Osteoblast (primary cell): ENCODE data around the gene LGI2. TPM values are rescaled to one million over a fixed set of nuclear protein-coding genes. Genes with fewer than 3 reads are reported as not detected.

Experiments used
- DNase-seq: peaks from one replicate; pipeline ENCODE4 v3.0.0; 2011; ENCODE audit warnings: low spot score, mixed read lengths; ENCODE audit not compliant: insufficient read length; ENCODE audit errors: missing footprints
- H2AFZ ChIP-seq: 2 replicates; pipeline ENCODE4 v1.6.0; 2011; ENCODE audit warnings: mild to moderate bottlenecking, low read length
- H3K27ac ChIP-seq: 2 replicates; pipeline ENCODE4 v1.5.1; 2011; ENCODE audit warnings: mild to moderate bottlenecking, low read depth, low read length, moderate library complexity
- H3K27me3 ChIP-seq: 2 replicates; pipeline ENCODE4 v1.6.0; 2012; ENCODE audit warnings: mild to moderate bottlenecking, control low read depth, inconsistent platforms, low read length, moderate library complexity; ENCODE audit not compliant: insufficient read depth
- H3K36me3 ChIP-seq: 2 replicates; pipeline ENCODE4 v1.5.1; 2011; ENCODE audit warnings: mild to moderate bottlenecking, low read length, control low read depth, moderate library complexity; ENCODE audit not compliant: insufficient read depth
- H3K4me1 ChIP-seq: 2 replicates; pipeline ENCODE4 v1.5.1; 2011; ENCODE audit warnings: mild to moderate bottlenecking, low read length, control low read depth, moderate library complexity; ENCODE audit not compliant: insufficient read depth
- H3K4me2 ChIP-seq: 2 replicates; pipeline ENCODE4 v1.6.0; 2011; ENCODE audit warnings: mild to moderate bottlenecking, low read length; ENCODE audit not compliant: insufficient read depth
- H3K4me3 ChIP-seq: fragments of 200-600 bp; sonication (generic); 3 replicates; pipeline ENCODE4 v1.5.1; 2012; ENCODE audit warnings: mild to moderate bottlenecking, low read length, inconsistent platforms; ENCODE audit not compliant: insufficient read depth
- H3K79me2 ChIP-seq: 2 replicates; pipeline ENCODE4 v1.6.0; 2012; ENCODE audit warnings: mild to moderate bottlenecking, low read length, control low read depth, inconsistent platforms; ENCODE audit not compliant: insufficient read depth
- H3K9me3 ChIP-seq: 2 replicates; pipeline ENCODE4 v1.5.1; 2011; ENCODE audit warnings: low read depth, low read length, control low read depth
- H4K20me1 ChIP-seq: 2 replicates; pipeline ENCODE4 v1.6.0; 2012; ENCODE audit warnings: mild to moderate bottlenecking, low read length, control low read depth; ENCODE audit not compliant: insufficient read depth
- CTCF ChIP-seq: IDR thresholded peaks from 2 replicates; pipeline ENCODE4 v1.5.1; 2011; ENCODE audit warnings: mild to moderate bottlenecking, low read depth, low read length, moderate library complexity; ENCODE audit errors: extremely low read depth
- total RNA-seq: library from RNA; depleted of rRNA; stranded (reverse); fragments of >200 nt; gene quantifications from 2 replicates; pipeline ENCODE4 v1.2.3, GENCODE V29; 2012

LGI2 gene
- total RNA-seq, 1 donor, result under 0.01 TPM

GRCh38 chr4:25000639-25001038 lies 30.1 kb downstream of the LGI2 start:
- H3K4me2 ChIP-seq, result no peak overlapping the region

GRCh38 chr4:24999392-25000089 lies 31.2 kb downstream of the LGI2 start:
- H2AFZ ChIP-seq, result peak overlapping the region; percentile 8
- no peak for DNase-seq
- TF ChIP-seq CTCF, result no peak
- H3K4me1 ChIP-seq, result no peaks in the 10 kb centered on the region
- no peak overlapping the region for H3K27ac ChIP-seq
- H3K36me3 ChIP-seq, result no peaks in the 10 kb centered on the region
- H3K27me3 ChIP-seq, result peaks cover 18% of the 10 kb centered on the region
- no peak overlapping the region for H3K4me2 ChIP-seq
- H3K79me2 ChIP-seq, result no peaks in the 10 kb centered on the region
- no peak overlapping the region for H3K4me3 ChIP-seq
- H3K9me3 ChIP-seq, result no peaks in the 10 kb centered on the region
- no peaks in the 10 kb centered on the region for H4K20me1 ChIP-seq

More at GRCh38 chr4:25000639-25001038, 30.1 kb downstream of the LGI2 start:
- Histone ChIP-seq H2AFZ (no peak overlapping the region), H3K36me3 (no peaks in the 10 kb centered on the region), H4K20me1 (no peaks in the 10 kb centered on the region), H3K27me3 (peaks cover 18% of the 10 kb centered on the region), H3K4me1 (no peaks in the 10 kb centered on the region), H3K27ac (no peak overlapping the region), H3K79me2 (no peaks in the 10 kb centered on the region), H3K4me3 (no peak overlapping the region), H3K9me3 (no peaks in the 10 kb centered on the region)
- DNase-seq, result no peak
- TF ChIP-seq CTCF, result no peak

GRCh38 chr4:24995346-24995919 lies 35.3 kb downstream of the LGI2 start:
- Histone ChIP-seq H3K27me3 (peaks cover 11% of the 10 kb centered on the region), H3K4me3 (no peak overlapping the region), H3K4me1 (no peaks in the 10 kb centered on the region), H3K27ac (no peak overlapping the region), H3K4me2 (no peak overlapping the region), H3K36me3 (no peaks in the 10 kb centered on the region), H3K9me3 (no peaks in the 10 kb centered on the region), H4K20me1 (no peaks in the 10 kb centered on the region), H2AFZ (no peak overlapping the region), H3K79me2 (no peaks in the 10 kb centered on the region)
- TF ChIP-seq CTCF, result no peak
- no peak for DNase-seq

DNA sequence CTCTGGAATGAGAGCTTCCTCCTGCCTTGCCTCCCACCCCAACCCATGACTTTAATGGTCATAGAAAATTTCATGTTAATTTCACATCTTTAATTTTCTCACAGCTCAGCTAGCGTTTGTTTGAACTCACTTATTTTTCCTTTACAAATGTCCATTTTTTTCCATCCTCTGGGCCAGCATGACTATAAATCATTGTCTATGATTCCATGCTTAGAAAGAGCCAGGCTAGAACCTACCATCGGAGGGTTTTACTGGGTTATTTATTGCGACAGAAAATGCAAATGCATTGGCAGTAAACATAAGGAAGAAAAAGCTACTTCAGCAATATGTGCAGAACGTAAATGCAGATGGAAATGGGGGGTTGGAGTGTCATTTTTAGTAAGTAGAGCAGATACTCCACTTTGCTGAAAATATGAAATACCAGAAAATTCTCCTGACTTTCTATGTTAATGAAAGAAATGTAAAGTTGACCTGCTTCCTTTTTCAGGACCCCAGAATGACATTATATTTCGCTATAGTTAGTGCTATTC lies 37.1 kb downstream of the LGI2 start:
- Histone ChIP-seq H3K79me2 (no peaks in the 10 kb centered on the region), H3K9me3 (no peaks in the 10 kb centered on the region), H3K4me1 (no peaks in the 10 kb centered on the region), H2AFZ (no peak overlapping the region), H4K20me1 (no peaks in the 10 kb centered on the region), H3K27ac (no peak overlapping the region), H3K36me3 (no peaks in the 10 kb centered on the region), H3K4me3 (no peak overlapping the region), H3K4me2 (no peak overlapping the region), H3K27me3 (peaks cover 2% of the 10 kb centered on the region)
- no peak for TF ChIP-seq CTCF
- DNase-seq, result no peak
